GM12891 (cell line): Measurements from ENCODE around the gene IFIT2.

Source experiments
- DNase-seq: peaks from one replicate; pipeline ENCODE4 v3.0.0; 2011; ENCODE audit warnings: low spot score; ENCODE audit not compliant: insufficient read length
- FAIRE-seq: peaks from 2 replicates; lab custom pipeline; 2011; peaks lifted over from hg19 to GRCh38; lab: Jason Lieb, UNC
- PAX5 ChIP-seq: IDR thresholded peaks from 2 replicates; pipeline ENCODE4 v1.6.1; 2011; ENCODE audit warnings: low read length, moderate library complexity, mild to moderate bottlenecking; ENCODE audit not compliant: insufficient read depth, severe bottlenecking
- POLR2A ChIP-seq: IDR thresholded peaks from 2 replicates; pipeline ENCODE4 v1.6.1; 2011; ENCODE audit warnings: low read depth, low read length, control low read depth
- POLR2AphosphoS5 ChIP-seq: IDR thresholded peaks from 2 replicates; pipeline ENCODE4 v1.6.1; 2011; ENCODE audit warnings: low read depth, low read length, control low read depth
- POU2F2 ChIP-seq: IDR thresholded peaks from 2 replicates; pipeline ENCODE4 v1.6.1; 2011; ENCODE audit warnings: low read depth, mild to moderate bottlenecking, control low read depth, low read length, moderate library complexity
- SPI1 ChIP-seq: IDR thresholded peaks from 2 replicates; pipeline ENCODE4 v1.6.1; 2011; ENCODE audit warnings: low read depth, low read length, control low read depth
- TAF1 ChIP-seq: IDR thresholded peaks from 2 replicates; pipeline ENCODE4 v1.6.1; 2011; ENCODE audit warnings: low read depth, low read length, control low read depth

IFIT2 gene

GRCh38 chr10:89263531-89263930 lies 38.3 kb upstream of the IFIT2 start:
- no peak for DNase-seq
- TF ChIP-seq PAX5 = no peak
- no peak for TF ChIP-seq SPI1
- TF ChIP-seq TAF1 = no peak
- TF ChIP-seq POLR2A = no peak
- FAIRE-seq = no peak

DNA sequence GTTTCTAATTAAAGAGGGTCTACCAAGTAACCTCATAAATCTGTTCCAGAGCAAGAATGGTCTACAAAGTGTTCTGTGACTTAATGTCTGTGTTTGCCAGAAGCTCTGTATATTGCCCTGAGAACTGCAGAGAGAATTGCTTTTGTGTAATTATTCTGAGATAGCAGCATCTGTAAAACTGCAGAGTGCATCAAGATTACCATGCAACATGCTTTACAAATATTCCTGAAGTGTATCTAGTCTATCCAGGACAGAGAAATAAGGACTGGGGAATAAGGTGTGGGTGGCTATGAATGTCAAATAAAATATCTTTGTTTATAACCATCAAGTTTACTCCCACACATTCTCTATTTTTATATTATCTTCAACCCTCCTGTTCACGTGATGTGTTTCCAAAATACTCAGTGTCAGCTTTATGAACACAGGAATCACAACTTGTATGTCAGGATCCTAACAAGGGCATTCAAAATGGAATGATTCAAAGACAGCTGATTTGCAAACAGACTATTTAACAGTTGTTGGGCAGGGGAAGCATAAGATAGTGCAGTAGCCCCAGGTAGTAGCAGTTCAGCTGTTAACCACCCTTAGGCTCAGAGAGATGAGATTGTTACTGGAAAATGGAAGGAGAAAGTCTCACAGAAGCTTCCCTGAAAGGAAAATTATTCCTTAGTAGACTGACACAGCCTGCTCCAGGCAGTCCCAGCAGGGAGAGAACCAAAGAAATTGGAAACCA lies 35.0 kb upstream of the IFIT2 start:
- FAIRE-seq (no peak), DNase-seq (no peak)
- no peak for TF ChIP-seq POLR2A
- no peak for TF ChIP-seq SPI1
- no peak for TF ChIP-seq POLR2AphosphoS5
- TF ChIP-seq PAX5 = no peak
- no peak for TF ChIP-seq POU2F2

- TF ChIP-seq TAF1 (no peak), POU2F2 (no peak), PAX5 (no peak), SPI1 (no peak), POLR2A (no peak), POLR2AphosphoS5 (no peak)
- FAIRE-seq = no peak
- no peak for DNase-seq
Measured at GRCh38 chr10:89269433-89270152, 32.3 kb upstream of the IFIT2 start.

DNA sequence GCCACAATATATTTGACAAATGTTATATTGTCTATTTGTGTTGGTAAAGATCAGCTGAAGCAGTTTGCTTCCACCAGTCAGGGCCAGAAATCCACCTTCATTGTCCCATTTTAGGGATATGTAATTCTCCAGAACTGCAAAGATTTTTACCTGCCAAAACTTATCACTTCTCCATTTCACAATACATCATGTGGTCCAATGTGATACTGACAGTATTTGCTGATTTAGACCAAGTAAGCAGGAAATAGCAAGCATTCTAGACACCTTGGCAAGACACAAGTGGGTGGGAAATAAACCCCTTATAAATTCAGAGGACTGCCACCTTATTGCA lies 31.7 kb upstream of the IFIT2 start:
- no peak for FAIRE-seq
- DNase-seq = no peak
- TF ChIP-seq PAX5 = no peak
- TF ChIP-seq POLR2A = no peak
- TF ChIP-seq POU2F2 = no peak
- TF ChIP-seq TAF1 = no peak
- TF ChIP-seq SPI1 = no peak
- TF ChIP-seq POLR2AphosphoS5 = no peak

DNA sequence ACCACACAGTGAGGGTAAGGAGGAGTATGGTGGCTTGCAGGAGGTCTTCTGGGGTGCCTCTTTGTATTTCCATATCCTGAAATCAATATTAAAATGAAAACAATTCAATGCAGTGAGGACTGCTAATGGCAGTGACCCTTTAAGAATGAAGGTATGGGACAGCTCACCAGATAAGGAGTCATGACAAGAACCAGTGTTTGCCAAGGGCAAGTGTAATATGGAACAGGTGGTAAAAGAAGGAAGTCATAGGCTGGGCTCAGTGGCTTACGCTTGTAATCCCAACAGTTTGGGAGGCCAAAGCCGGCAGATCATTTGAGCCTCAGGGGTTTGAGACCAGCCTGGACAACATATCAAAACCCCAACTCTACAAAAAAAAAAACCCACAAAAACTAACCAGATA lies 30.3 kb upstream of the IFIT2 start:
- TF ChIP-seq POLR2A (no peak), PAX5 (no peak), SPI1 (no peak), POU2F2 (no peak), POLR2AphosphoS5 (no peak), TAF1 (no peak)
- no peak for DNase-seq
- FAIRE-seq = no peak

DNA sequence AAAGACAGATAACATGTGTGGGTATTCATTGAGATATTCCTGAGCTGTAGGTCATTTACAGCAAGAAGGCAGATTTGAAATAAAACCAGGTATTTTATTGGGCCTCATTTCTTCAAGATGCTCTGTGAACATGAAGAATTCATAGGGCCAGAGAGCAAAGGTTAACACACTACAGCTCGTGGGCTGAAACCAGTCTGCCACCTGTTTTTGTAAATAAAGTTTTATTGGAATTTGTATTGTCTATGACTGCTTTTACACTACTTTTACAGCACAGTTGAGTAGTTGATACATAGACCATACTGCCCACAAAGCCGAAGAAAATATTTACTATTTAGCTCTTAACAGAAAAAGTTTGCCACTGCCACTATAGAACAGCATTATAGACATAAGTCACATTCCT lies 28.2 kb upstream of the IFIT2 start:
- DNase-seq (no peak), FAIRE-seq (no peak)
- no peak for TF ChIP-seq SPI1
- no peak for TF ChIP-seq POLR2AphosphoS5
- TF ChIP-seq POU2F2 = no peak

DNA sequence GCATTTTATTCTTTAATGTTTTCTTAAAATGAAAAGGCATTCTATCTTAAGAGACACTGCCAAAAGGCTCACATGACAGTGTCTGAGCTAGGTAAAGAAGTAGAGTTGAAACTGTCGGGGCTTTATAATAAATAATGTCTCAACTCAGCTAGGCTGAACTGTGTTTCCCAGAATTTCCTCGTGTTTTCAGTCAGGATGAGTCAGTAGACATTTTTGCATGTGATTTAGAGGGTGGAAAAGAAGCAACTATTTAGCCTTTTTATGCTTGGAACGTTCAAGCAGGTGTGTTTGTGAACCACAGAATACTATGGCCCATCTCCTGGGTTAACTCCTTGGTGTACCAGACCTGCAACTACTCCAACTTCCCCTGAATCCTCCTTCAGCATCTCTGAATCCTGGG lies 26.9 kb upstream of the IFIT2 start:
- no peak for TF ChIP-seq TAF1
- no peak for TF ChIP-seq POU2F2
- TF ChIP-seq POLR2AphosphoS5 = no peak
- TF ChIP-seq PAX5 = no peak
- no peak for TF ChIP-seq SPI1
- no peak for TF ChIP-seq POLR2A
- DNase-seq (no peak), FAIRE-seq (no peak)

GRCh38 chr10:89275383-89275782 lies 26.5 kb upstream of the IFIT2 start:
- TF ChIP-seq PAX5 (no peak), POU2F2 (no peak), POLR2A (no peak), SPI1 (no peak), TAF1 (no peak), POLR2AphosphoS5 (no peak)
- FAIRE-seq (no peak), DNase-seq (no peak)

GRCh38 chr10:89278034-89278535 lies 23.8 kb upstream of the IFIT2 start:
- TF ChIP-seq SPI1 (no peak), POLR2AphosphoS5 (no peak), POU2F2 (no peak), PAX5 (no peak)
- DNase-seq (no peak), FAIRE-seq (no peak)

GRCh38 chr10:89278900-89279392 lies 22.9 kb upstream of the IFIT2 start:
- DNase-seq = no peak
- TF ChIP-seq SPI1 (no peak), POLR2A (no peak)
- FAIRE-seq = no peak

GRCh38 chr10:89279421-89279869 lies 22.4 kb upstream of the IFIT2 start:
- no peak for DNase-seq
- TF ChIP-seq TAF1 (no peak), POLR2A (no peak), PAX5 (no peak), POU2F2 (no peak), POLR2AphosphoS5 (no peak), SPI1 (no peak)
- no peak for FAIRE-seq
